Upper lobe of right lung (tissue), 1 donor: ENCODE measurements around the gene RPTOR. TPM values are rescaled to one million over a fixed set of nuclear protein-coding genes. Genes with fewer than 3 reads are reported as not detected.

Experiments used
- ATAC-seq: fragments of 200-7000 bp; cut with Tn5 transposase; one replicate; pipeline ENCODE4 v1.9.1; 2020; ENCODE audit warnings: mild to moderate bottlenecking, moderate library complexity
- DNase-seq: peaks from one replicate; pipeline ENCODE4 v3.0.0-alpha.2; 2020
- H3K27ac ChIP-seq: fragments of 200-600 bp; one replicate; pipeline ENCODE4 v1.8.0; 2022
- H3K27me3 ChIP-seq: fragments of 200-600 bp; one replicate; pipeline ENCODE4 v1.8.0; 2022; ENCODE audit warnings: mild to moderate bottlenecking
- H3K36me3 ChIP-seq: fragments of 200-600 bp; one replicate; pipeline ENCODE4 v1.8.0; 2022
- H3K4me1 ChIP-seq: fragments of 200-600 bp; one replicate; pipeline ENCODE4 v1.8.0; 2022
- H3K4me3 ChIP-seq: fragments of 200-600 bp; one replicate; pipeline ENCODE4 v1.8.0; 2022; ENCODE audit warnings: mild to moderate bottlenecking
- H3K9me3 ChIP-seq: fragments of 200-600 bp; one replicate; pipeline ENCODE4 v1.8.0; 2022
- CTCF ChIP-seq: fragments of 200-600 bp; IDR thresholded peaks from one replicate; pipeline ENCODE4 v1.8.0; 2022; ENCODE audit warnings: antibody characterized with exemption
- intact Hi-C: fragments of 100-400 bp; cut with DNase I; formaldehyde crosslinking; loops from one replicate; pipeline ENCODE4 v1.11.0; 2022
- total RNA-seq: library from RNA; stranded (reverse); fragmentation: NEBNext Ultra II Directional; extraction: Animal tissue kit (Norgen Biotek cat#: 25700); gene quantifications from one replicate; pipeline ENCODE4 v1.2.1, GENCODE V29; 2021
- donor health status: DM: no; HTN: yes; CAD: no; lungs with severe emphysema.

The RPTOR gene
- total RNA-seq, 1 donor from 2014 or later: 35.4 TPM

- intact Hi-C loops: no loop called here
- Histone ChIP-seq H3K27ac (no peak overlapping the region), H3K9me3 (no peaks in the 10 kb centered on the region), H3K4me1 (no peaks in the 10 kb centered on the region), H3K36me3 (no peaks in the 10 kb centered on the region), H3K4me3 (no peak overlapping the region), H3K27me3 (peaks cover 4% of the 10 kb centered on the region)
- no peak for TF ChIP-seq CTCF
- ATAC-seq (no peak), DNase-seq (no peak)
Observed at GRCh38 chr17:80516171-80516932, 28.3 kb upstream of the RPTOR start.

GRCh38 chr17:80517641-80518040 lies 27.0 kb upstream of the RPTOR start:
- Histone ChIP-seq H3K36me3 (no peaks in the 10 kb centered on the region), H3K9me3 (no peaks in the 10 kb centered on the region), H3K4me3 (no peak overlapping the region), H3K4me1 (no peaks in the 10 kb centered on the region), H3K27me3 (no peaks in the 10 kb centered on the region), H3K27ac (no peak overlapping the region)
- ATAC-seq (no peak), DNase-seq (no peak)
- intact Hi-C loops: no loop called here
- TF ChIP-seq CTCF: no peak

- DNase-seq (no peak), ATAC-seq (no peak)
- no peak for TF ChIP-seq CTCF
- Histone ChIP-seq H3K36me3 (no peaks in the 10 kb centered on the region), H3K27ac (no peak overlapping the region), H3K4me1 (no peaks in the 10 kb centered on the region), H3K27me3 (no peaks in the 10 kb centered on the region), H3K9me3 (no peaks in the 10 kb centered on the region), H3K4me3 (no peak overlapping the region)
- intact Hi-C loops: no loop called here
Observed at GRCh38 chr17:80518392-80518791, 26.2 kb upstream of the RPTOR start.

DNA sequence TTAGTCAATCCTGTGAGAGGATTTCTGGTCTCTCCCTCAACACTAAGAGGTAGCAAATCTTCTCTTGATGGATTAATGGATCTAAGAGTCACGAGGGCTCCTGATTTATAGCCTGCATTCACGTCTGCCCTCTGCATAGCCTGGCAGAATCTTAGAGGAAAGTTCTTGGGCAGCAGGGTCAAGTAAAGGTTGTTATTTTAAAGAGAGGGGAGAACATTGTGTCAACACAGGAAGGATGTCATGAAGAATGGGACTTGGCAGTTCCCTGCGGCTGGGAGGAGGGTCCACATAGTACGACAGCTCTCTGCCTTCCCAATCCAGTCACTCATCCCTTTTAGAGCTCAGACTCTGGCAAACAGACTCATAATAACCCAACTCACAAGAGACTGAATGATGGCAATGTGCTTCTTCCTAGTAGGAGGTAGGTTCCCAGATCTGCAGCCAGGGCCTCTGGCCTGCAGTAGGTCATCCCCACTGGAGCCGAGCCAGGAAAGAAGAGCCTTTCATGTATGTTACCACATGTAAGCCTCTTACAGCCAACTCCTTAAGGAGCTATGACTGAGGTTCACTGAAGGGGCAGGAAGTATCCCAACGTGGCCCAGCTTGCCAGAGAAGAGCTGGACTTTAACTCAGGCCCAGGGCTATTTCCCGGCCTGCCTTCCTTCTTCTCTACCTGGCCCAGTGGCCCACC lies 25.4 kb upstream of the RPTOR start:
- Histone ChIP-seq H3K4me1 (no peaks in the 10 kb centered on the region), H3K4me3 (no peak overlapping the region), H3K27me3 (no peaks in the 10 kb centered on the region), H3K9me3 (no peaks in the 10 kb centered on the region), H3K36me3 (no peaks in the 10 kb centered on the region), H3K27ac (no peak overlapping the region)
- no peak for TF ChIP-seq CTCF
- ATAC-seq (peak; percentile 52), DNase-seq (no peak)
- intact Hi-C loops: no loop called here

DNA sequence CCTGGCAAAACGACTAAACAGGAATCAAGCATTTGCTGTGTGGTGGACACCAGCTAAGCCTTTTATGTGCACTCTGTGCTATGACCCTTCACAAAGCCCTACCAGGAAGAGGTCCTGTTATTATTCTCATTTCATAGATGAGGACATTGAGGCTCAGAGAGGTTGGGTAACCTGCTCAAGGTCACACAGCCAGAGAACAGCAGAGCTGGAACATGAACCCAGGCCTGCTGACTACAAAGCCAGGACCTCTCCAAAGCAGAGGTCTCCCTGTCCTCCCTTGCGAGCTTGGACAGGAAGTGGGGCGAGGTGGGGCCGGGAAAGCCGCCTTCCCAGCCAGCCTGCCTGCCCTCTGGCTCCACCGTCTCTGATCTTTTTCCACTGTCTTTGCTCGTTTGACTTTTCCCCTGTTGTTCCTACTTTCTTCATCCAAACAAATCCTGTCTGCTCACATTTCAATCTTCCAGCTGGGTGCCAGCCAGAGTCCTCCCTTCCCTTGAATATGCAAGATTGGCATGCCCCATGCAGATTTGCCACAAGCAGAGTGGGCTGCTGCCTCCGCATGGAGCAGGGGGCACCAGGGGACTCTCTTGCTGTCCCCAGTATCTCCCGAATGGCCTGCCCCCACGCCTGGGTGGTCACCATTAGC lies 23.7 kb upstream of the RPTOR start:
- H3K4me3 ChIP-seq: no peak overlapping the region
- H3K4me1 ChIP-seq: no peaks in the 10 kb centered on the region
- no peak overlapping the region for H3K27ac ChIP-seq
- H3K36me3 ChIP-seq: no peaks in the 10 kb centered on the region
- no peaks in the 10 kb centered on the region for H3K27me3 ChIP-seq
- intact Hi-C loops: no loop called here
- no peak for TF ChIP-seq CTCF
- no peak for DNase-seq
- H3K9me3 ChIP-seq: no peaks in the 10 kb centered on the region
- ATAC-seq: no peak
